Vagina (tissue), 2 donors: ENCODE measurements around the gene DMAC2L.

Experiments used
- CTCF ChIP-seq, 3 experiments: fragments of 450-650 bp in 2 of 3; fragments of 200-600 bp in 1 of 3; sonication (generic) in 1 of 3; IDR thresholded peaks; one replicate each; pipeline ENCODE4 v1.5.1; 2017 to 2019; ENCODE audit warnings: antibody characterized with exemption in 3 of 3, mild to moderate bottlenecking in 2 of 3, moderate library complexity in 2 of 3
- POLR2A ChIP-seq, 2 donors: fragments of 450-650 bp; IDR thresholded peaks; one replicate each; pipeline ENCODE4 v1.6.1; 2017; ENCODE audit warnings: antibody characterized with exemption in 2 of 2, mild to moderate bottlenecking in 2 of 2, moderate library complexity in 2 of 2

GRCh38 chr14:50285861-50286260 is 26.3 kb upstream of the DMAC2L start:
- no peak for TF ChIP-seq CTCF (IDR thresholded peaks at IDR 0.05)
- TF ChIP-seq POLR2A (IDR thresholded peaks at IDR 0.05): no peak
